Stomach smooth muscle (tissue), 2 donors: ENCODE data around the gene DUSP6.

Experiments used
- H3K27ac ChIP-seq: one replicate; pipeline ENCODE4 v1.7.0; 2013; ENCODE audit warnings: mild to moderate bottlenecking, low read length, inconsistent platforms
- H3K27me3 ChIP-seq, 2 donors: one replicate each; pipeline ENCODE4 v1.7.0; 2013; ENCODE audit warnings: low read length in 2 of 2; ENCODE audit not compliant: insufficient read depth in 2 of 2, control insufficient read depth in 1 of 2
- H3K36me3 ChIP-seq, 2 donors: one replicate each; pipeline ENCODE4 v1.7.0; 2013; ENCODE audit warnings: low read length in 2 of 2; ENCODE audit not compliant: control insufficient read depth in 2 of 2, insufficient read depth in 2 of 2
- H3K4me1 ChIP-seq: one replicate; pipeline ENCODE4 v1.7.0; 2013; ENCODE audit warnings: low read length; ENCODE audit not compliant: control insufficient read depth, insufficient read depth
- H3K4me3 ChIP-seq, 2 donors: one replicate each; pipeline ENCODE4 v1.7.0; 2013; ENCODE audit warnings: low read length in 2 of 2
- H3K9ac ChIP-seq, 2 donors: one replicate each; pipeline ENCODE4 v1.7.0; 2013; ENCODE audit warnings: low read length in 2 of 2, mild to moderate bottlenecking in 1 of 2
- H3K9me3 ChIP-seq, 2 donors: one replicate each; pipeline ENCODE4 v1.7.0; 2013; ENCODE audit warnings: low read length in 2 of 2; ENCODE audit not compliant: control insufficient read depth in 2 of 2
- donor health status: healthy.
- donor health status: Pancreatic carcinoma.

Gene DUSP6

GRCh38 chr12:89358805-89359204, 6.5 kb upstream of the DUSP6 start:
- Histone ChIP-seq H3K27me3 (no peaks in the 10 kb centered on the region), H3K9me3 (no peaks in the 10 kb centered on the region), H3K27ac (no peak overlapping the region), H3K36me3 (peaks cover 0 to 8% of the 10 kb centered on the region in 2 donors), H3K9ac (no peak overlapping the region), H3K4me3 (no peak overlapping the region), H3K4me1 (peaks cover 15% of the 10 kb centered on the region)

- no peak overlapping the region for H3K27ac ChIP-seq
- H3K4me3 ChIP-seq: no peak overlapping the region
- H3K9ac ChIP-seq: no peak overlapping the region
- H3K27me3 ChIP-seq: no peaks in the 10 kb centered on the region
- H3K36me3 ChIP-seq: peaks cover 0 to 7% of the 10 kb centered on the region in 2 donors
- no peaks in the 10 kb centered on the region for H3K9me3 ChIP-seq
- peaks cover 24% of the 10 kb centered on the region for H3K4me1 ChIP-seq
Observed at GRCh38 chr12:89357297-89357730, 5.0 kb upstream of the DUSP6 start.

GRCh38 chr12:89356069-89356665, 3.9 kb upstream of the DUSP6 start:
- no peak overlapping the region for H3K27ac ChIP-seq
- no peaks in the 10 kb centered on the region for H3K27me3 ChIP-seq
- peak overlapping the region in 1 of 2 donors; percentile 95 for H3K4me3 ChIP-seq
- peaks cover 0 to 5% of the 10 kb centered on the region in 2 donors for H3K36me3 ChIP-seq
- no peaks in the 10 kb centered on the region for H3K9me3 ChIP-seq
- no peak overlapping the region for H3K9ac ChIP-seq
- peaks cover 27% of the 10 kb centered on the region for H3K4me1 ChIP-seq

- Histone ChIP-seq H3K9me3 (no peaks in the 10 kb centered on the region), H3K27ac (peak overlapping the region; percentile 98), H3K9ac (peak overlapping the region; percentile 86 to 88), H3K36me3 (peaks cover 0 to 5% of the 10 kb centered on the region in 2 donors), H3K27me3 (no peaks in the 10 kb centered on the region), H3K4me1 (peaks cover 33% of the 10 kb centered on the region), H3K4me3 (peak overlapping the region; percentile 88 to 95)
Observed at GRCh38 chr12:89355243-89356068, 3.2 kb upstream of the DUSP6 start.

DNA sequence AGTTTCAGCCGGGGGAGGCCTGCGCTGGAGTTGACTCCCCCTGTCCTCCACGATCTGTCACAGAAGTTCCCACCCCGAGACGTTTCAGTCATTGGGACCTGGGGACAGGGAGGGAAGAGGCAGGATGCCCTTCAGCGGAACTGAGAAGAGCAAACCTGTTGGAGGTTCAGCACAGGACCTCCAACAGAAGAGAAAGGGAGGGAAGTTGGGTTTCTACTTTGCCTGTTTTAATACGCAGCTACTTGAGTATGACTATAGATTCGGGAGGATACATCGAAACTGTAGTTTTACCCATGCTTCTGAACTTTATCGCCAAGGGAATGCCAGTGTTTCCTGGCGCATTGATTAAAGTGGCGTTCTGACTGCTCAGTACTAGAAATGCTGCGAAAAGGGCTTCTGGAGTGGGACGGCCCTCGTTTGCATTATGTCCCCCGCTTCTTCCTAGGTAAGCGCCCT, 2.3 kb upstream of the DUSP6 start:
- peak overlapping the region; percentile 98 for H3K27ac ChIP-seq
- peaks cover 0 to 3% of the 10 kb centered on the region in 2 donors for H3K36me3 ChIP-seq
- H3K27me3 ChIP-seq: no peaks in the 10 kb centered on the region
- peak overlapping the region; percentile 88 to 95 for H3K4me3 ChIP-seq
- H3K9me3 ChIP-seq: no peaks in the 10 kb centered on the region
- peak overlapping the region; percentile 86 to 88 for H3K9ac ChIP-seq
- peaks cover 40% of the 10 kb centered on the region for H3K4me1 ChIP-seq

- H3K9me3 ChIP-seq: no peaks in the 10 kb centered on the region
- peaks cover 1 to 3% of the 10 kb centered on the region in 2 donors for H3K36me3 ChIP-seq
- no peaks in the 10 kb centered on the region for H3K27me3 ChIP-seq
- H3K4me1 ChIP-seq: peaks cover 44% of the 10 kb centered on the region
- peak overlapping the region; percentile 86 to 88 for H3K9ac ChIP-seq
- H3K27ac ChIP-seq: peak overlapping the region; percentile 98
- H3K4me3 ChIP-seq: peak overlapping the region; percentile 88 to 95
Observed at GRCh38 chr12:89353823-89354611, 1.7 kb upstream of the DUSP6 start.

DNA sequence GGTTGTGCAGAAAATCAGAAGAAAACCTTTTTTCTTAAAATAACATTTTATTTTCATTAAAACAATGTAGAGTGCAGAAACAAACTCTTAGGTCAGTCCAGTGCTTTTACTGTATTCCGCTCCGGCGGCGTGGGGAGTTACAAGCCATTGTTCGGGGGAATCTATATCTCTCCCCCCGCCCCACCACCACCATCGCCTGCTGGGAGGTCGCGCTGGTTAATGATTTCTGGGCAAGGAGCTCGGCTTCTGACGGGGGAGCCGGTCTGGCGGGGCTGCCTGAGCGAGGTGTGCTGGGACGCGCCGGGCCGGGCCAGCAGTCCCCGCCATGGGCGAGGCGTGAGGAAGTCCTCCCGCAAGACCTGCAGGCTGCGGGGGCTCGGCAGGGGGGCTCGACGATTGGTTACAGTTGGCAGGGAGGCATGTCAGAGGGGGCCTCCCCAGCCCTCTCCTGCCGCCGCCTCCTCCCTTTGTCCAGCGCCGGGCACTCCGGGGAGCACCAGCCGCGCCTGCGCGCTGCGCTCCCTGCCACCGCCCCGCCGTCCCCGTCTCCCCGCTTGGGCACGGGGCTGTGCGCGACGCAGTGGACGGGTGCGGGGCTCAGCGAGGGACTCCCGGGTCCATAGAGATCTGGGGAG, 1.0 kb upstream of the DUSP6 start:
- H3K36me3 ChIP-seq: peaks cover 4 to 6% of the 10 kb centered on the region in 2 donors
- peak overlapping the region; percentile 88 to 95 for H3K4me3 ChIP-seq
- peaks cover 48% of the 10 kb centered on the region for H3K4me1 ChIP-seq
- no peaks in the 10 kb centered on the region for H3K27me3 ChIP-seq
- H3K27ac ChIP-seq: peak overlapping the region; percentile 98
- H3K9ac ChIP-seq: peak overlapping the region; percentile 86 to 88
- no peaks in the 10 kb centered on the region for H3K9me3 ChIP-seq

DNA sequence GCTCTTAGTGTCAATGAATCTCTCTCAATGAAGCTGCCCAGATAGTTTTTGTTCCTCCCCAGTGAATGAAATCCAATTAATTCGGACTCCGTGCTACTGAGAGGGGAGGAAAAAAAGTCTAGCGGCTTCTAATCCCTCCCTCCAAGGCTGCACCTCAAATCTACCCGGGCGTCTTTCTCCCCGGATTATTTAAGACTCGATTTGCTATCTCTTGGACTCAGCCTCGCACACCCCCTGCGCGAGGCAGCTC, 134 bp downstream of the DUSP6 start:
- no peaks in the 10 kb centered on the region for H3K27me3 ChIP-seq
- peak overlapping the region; percentile 88 to 95 for H3K4me3 ChIP-seq
- no peaks in the 10 kb centered on the region for H3K9me3 ChIP-seq
- H3K36me3 ChIP-seq: peaks cover 4 to 6% of the 10 kb centered on the region in 2 donors
- peak overlapping the region; percentile 82 to 86 for H3K9ac ChIP-seq
- H3K27ac ChIP-seq: peak overlapping the region; percentile 98
- H3K4me1 ChIP-seq: peaks cover 48% of the 10 kb centered on the region

DNA sequence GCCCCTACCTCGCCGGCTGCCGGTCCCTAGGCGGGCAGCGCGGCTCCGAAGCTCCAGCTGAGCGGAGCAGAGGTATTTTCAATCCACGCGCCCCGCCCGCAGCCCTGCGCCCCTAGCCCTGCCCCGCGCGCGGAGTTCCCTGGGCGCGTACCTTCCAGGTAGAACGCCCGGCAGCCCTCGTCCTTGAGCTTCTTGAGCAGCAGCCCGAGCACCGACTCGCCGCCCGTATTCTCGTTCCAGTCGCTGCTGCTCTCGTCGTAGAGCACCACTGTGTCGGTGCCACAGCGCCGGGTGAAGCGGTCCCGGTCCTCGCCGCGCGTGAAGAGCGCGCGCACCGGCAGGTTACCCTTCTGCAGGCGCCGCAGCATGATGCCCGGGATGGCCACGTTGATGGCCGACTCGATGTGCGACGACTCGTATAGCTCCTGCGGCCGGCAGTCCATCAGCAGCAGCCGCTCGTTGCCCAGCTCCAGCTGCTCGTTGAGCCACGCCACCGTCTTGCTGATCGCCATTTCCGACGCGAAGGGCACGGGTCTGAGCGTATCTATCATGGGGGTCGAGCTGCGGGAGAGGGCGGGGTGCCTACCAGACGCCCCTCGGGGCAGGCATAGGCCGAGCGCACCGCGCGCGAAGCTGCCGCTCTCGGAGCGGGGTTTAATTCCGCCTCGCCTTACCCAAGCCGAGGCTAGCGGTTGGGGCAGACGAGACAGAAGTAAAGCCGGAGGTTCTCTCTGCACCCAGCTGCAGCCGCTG, 636 bp downstream of the DUSP6 start:
- Histone ChIP-seq H3K27ac (peak overlapping the region; percentile 98), H3K4me3 (peak overlapping the region; percentile 88 to 95), H3K4me1 (peaks cover 48% of the 10 kb centered on the region), H3K9ac (peak overlapping the region; percentile 82 to 86), H3K36me3 (peaks cover 4 to 6% of the 10 kb centered on the region in 2 donors), H3K9me3 (no peaks in the 10 kb centered on the region), H3K27me3 (no peaks in the 10 kb centered on the region)
